GM18508 (cell line): Measurements from ENCODE around the gene GPR139.

Source experiments
- ATAC-seq: cut with Tn5 transposase; IDR thresholded peaks from one replicate; pipeline ENCODE4 v1.9.1; 2021; ENCODE audit warnings: moderate number of reproducible peaks; ENCODE audit not compliant: insufficient read depth, unreplicated experiment

The GPR139 gene

GRCh38 chr16:20073203-20074098 is at the start of gene GPR139:
Gene GPR139, minus strand, starts transcription at chr16:20073890. Its CDS starts 274 bp downstream, at chr16:20073616.
- ATAC-seq: no peak

DNA sequence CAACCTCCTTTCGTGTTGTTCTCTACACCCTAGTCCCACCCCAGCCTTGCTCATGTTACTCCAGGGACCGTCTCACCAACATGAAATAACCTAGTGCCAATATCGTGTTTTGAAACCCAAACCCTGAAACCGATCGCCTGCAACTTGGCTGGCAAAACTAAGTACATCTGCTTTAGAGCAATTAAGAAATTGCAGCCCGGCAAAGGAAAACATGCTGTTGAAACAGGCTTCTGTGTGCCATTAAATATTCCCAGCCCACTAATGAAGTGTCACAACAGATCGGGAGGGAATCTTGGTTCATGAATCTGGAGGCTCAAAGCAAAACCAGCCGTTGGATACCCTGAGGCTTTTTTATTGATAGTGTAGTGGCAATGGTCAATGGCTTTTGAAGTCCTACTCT is 48.3 kb upstream of the GPR139 start:
- no peak for ATAC-seq

- no peak for ATAC-seq
These were observed 40.7 kb upstream of the GPR139 start for GRCh38 chr16:20114356-20114755.

DNA sequence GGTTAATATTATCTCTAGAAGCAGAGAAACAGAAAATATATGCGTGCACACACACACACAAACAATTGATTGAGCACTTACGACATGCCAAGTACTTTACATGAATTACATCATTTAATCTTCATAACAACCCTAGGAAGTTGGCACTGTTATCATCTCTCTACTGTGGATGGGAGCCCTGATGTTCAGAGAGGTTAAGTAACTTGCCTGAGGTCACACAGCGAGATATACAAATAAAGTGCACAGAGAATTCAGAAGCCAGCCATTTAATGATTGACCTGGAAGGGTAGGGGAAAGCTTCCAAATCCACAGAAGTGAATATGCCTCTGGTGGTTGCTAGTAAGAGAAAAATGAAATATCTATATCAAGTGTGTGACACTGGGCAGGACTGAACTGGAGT is 37.5 kb upstream of the GPR139 start:
- ATAC-seq: no peak

- ATAC-seq: no peak
These were observed 33.4 kb upstream of the GPR139 start for GRCh38 chr16:20107083-20107482.

DNA sequence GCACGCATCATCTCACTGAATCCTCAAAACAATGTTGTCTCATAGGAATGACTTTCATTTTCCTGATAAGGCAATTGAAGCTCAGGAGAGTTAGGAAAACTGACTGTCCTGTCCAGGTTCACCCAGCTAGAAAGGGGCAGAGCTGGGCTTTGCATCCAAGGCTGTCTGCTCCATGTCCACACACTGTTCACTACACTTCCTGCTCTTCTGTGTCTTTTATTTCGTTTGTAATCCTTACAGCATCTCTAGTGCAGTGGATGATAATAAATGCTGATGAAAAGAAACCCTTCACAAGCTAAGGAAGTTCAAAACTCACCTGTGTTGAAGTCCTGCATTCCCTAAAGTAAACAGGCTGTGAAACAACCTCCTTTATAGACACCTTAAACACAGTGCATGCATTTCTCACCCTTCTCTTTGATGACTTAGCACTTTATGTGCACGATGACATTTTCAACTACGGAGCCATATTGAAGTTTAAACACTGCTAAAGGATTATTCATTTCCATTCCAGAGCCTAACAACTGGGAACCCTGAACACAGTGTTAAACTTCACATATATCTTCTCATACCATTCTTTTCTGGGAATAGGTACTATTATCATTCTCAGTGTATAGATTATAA is 31.0 kb upstream of the GPR139 start:
- ATAC-seq: no peak

DNA sequence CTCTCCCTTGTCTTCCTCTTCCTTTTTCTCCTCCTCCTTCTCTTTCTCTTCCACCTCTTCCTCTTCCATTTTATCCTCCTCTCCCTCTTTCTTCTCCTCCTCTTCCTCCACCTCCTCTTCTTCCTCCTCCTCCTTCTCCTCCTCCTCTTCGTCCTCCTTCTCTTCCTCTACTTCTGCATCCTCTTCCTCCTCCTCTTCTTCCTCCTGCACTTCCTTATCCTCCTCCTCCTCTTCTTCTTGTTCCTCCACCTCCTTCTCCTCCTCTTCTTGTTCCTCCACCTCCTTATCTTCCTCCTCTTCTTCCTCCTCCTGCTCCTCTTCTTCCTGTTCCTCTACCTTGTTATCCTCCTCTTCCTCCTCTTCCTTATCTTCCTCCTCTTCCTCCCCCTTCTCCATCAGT is 28.8 kb upstream of the GPR139 start:
- ATAC-seq: no peak

GRCh38 chr16:20102021-20102420 is 28.3 kb upstream of the GPR139 start:
- ATAC-seq: no peak

DNA sequence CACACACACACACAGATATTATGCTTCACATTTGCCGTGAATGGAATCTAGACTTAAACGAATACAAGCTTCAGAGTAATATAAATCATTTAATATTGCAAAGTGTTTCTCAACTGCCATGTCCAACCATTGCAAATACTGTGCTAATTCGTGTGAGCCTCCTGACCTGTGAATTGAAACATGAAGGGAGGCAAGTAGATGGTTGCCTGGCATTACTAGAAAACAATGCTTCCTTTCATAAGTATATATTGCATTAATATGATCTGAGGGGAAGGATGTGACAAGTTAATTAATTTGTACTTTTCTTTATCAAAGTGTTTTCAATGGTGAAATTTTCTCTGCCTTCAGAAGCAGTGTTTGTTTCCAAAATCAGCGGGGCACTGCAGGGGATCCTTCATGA is 25.7 kb upstream of the GPR139 start:
- ATAC-seq: no peak

- ATAC-seq: no peak
These were observed 20.5 kb upstream of the GPR139 start for GRCh38 chr16:20094157-20094556.

DNA sequence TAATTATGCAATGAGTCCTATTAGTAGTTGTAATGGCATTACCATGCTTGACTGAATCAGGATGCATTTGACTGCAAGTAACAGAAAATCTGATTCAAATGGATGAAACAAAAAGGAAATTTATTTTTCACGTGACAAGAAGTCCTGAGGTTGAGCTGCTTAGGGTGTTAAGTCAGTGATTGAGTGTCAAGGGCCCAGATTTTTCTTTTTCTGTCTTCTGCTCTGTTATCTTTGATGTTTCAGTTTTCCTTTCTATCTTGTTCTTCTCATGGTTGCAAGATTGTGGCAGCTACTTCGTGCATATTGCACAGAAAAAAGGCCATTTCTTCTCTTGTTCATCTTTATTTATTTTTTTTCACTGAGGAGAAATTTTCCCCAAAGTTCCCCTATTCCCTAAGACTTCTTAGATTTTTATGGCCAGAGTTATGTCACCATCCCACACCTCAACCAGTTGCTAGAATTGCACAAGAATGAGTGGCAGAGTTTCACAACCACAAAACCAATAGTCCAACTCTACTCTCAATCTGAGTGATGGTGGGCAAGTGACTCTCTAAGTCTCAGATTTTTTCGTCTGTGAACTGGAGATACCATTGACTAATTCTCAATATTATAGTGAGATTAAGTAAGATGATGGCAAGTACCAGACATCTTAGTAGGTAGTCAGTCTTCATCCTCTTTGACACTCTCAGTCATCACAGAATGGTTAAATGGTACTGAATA is 15.7 kb upstream of the GPR139 start:
- ATAC-seq: no peak

GRCh38 chr16:20084624-20085226 is 11.0 kb upstream of the GPR139 start:
- no peak for ATAC-seq

GRCh38 chr16:20079106-20079505 is 5.4 kb upstream of the GPR139 start:
- ATAC-seq: no peak

DNA sequence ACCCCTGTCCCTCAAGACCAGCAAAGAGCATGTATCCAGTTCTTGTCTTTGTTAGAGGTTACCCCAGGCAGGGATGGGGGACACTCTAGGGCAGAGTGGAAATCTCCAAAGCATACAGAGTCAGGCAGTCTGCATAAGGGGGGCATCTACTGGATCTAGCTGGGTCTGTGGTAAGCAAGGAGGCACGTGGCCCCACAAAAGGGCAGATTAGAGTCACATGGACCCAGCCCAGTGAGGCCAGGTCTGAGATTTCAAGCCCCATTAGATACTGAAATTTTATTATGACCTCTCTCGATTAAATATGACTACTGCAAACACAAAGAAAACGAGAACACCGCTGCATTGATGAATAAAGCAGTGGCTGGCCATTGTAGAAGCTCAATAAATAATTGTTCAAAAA is 1.6 kb upstream of the GPR139 start:
- no peak for ATAC-seq

DNA sequence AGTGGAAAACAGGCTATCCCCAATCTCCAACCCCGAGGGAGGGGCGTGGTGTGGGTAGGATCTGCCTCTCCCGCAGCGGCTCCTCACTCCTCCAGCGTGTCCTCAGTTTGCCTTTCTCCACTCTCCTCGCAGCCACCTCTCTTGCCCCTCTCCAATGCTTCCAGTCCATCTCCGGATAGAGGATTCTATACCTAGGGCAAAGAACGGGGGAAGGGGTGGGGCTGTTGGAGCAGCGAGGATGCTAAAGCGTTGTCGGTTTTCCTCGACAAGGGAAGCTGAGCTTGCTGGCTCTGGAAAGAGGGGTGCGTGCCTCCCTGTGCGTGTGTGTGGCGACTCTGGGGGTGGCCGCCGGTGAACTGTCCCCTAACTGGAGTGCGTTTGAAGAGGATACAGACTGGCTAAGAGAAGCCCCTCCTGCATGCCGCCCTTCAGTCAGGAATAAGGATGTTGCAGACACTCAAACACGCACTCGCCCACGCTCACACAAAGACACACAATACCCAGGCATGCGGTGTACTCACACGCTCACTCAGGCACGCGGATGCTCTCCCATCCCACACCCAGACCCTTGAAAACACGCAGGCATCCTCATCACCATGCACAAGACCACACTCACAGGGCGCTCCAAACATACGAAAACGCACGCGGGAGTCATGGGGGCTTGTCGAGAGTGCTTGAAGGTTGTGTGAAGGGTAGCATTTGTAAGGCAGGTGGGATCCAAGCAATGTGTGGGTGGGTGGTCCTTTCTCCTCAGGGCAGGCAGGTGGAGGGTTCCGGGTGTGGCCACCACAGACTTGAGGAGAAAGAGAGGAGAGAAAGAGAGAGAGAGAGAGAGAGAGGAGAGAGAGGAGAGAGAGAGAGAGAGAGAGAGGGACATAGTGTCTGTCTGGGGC is 655 bp upstream of the GPR139 start:
- ATAC-seq: no peak

DNA sequence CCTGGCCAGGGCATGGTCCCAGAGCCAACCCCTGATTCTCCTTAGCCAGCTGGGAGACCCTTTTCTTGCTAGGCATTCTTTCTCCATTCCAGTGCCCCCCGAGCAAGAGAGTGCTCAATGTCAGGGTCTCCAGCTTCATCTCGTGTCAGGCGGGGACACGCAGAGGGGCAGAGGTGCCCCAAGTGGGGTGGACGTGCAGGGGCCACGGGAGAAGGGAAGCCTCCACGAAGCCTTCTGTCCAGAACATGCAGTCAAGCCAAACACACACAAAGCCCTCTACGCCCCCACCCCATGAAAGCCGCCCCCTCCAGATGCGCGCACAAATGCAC is 852 bp downstream of the GPR139 start:
- no peak for ATAC-seq

GRCh38 chr16:20072146-20072873 is 1.4 kb downstream of the GPR139 start:
- no peak for ATAC-seq

DNA sequence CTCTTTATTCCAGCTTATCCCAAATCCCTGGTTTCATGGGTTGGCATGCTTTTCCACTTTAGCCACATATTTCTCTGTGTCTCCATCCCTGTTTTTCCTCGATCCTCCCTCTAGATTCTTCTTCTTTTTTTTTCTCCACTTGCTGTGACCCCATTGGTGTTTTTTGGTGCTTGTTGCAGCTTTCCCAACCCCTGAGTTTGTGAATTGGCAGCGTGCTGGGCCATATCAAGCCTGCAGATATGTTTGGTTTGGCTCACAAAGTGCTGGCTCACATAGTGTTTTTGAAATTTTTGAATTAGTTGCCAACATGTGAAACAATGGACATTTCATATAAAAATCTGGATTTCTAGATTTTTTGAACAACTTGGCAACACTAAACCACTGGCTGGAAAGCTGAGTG is 8.8 kb downstream of the GPR139 start:
- ATAC-seq: no peak

DNA sequence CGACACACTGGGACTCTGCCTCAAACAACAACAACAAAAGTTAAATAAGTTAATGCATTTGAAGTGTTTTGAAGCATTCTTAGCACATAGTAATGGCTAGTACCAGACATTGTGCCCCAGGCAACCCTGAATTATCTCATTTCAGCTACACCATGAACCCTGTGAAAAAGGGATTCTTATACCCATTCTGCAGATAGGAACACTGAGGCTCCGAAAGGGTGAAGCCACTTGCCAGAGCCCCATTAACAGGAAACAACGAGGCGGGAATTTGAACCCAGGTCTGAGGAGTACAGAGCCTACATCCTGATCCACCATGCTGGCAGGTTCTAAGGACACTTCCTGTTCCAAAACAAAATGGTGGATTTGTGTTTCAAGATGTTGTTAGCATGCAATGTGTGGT is 9.2 kb downstream of the GPR139 start:
- ATAC-seq: no peak
